ENCODE data around the gene NR2F1.

Gene NR2F1

GRCh38 chr5:93598091-93599000, 15.3 kb downstream of the NR2F1 start:
- TF ChIP-seq CTCF (conservative IDR thresholded peaks at IDR 0.05; ENCODE audit: control insufficient read depth, insufficient read depth, low read depth, low read length) = no peak
- H3K4me3 ChIP-seq (ENCODE audit: control insufficient read depth, low read depth, low read length) = no peak overlapping the region
- no peak for DNase-seq (ENCODE audit: low read depth)

- no peak for DNase-seq (ENCODE audit: low read depth)
- H3K4me3 ChIP-seq (ENCODE audit: control insufficient read depth, low read depth, low read length) = no peak overlapping the region
- TF ChIP-seq CTCF (conservative IDR thresholded peaks at IDR 0.05; ENCODE audit: control insufficient read depth, insufficient read depth, low read depth, low read length) = no peak
These were observed 16.0 kb downstream of the NR2F1 start for GRCh38 chr5:93599001-93599379.

GRCh38 chr5:93599399-93600120, 16.5 kb downstream of the NR2F1 start:
- H3K4me3 ChIP-seq (ENCODE audit: control insufficient read depth, low read depth, low read length) = no peak overlapping the region
- no peak for TF ChIP-seq CTCF (conservative IDR thresholded peaks at IDR 0.05; ENCODE audit: control insufficient read depth, insufficient read depth, low read depth, low read length)

GRCh38 chr5:93600409-93601070, 17.5 kb downstream of the NR2F1 start:
- no peak for TF ChIP-seq CTCF (conservative IDR thresholded peaks at IDR 0.05; ENCODE audit: control insufficient read depth, insufficient read depth, low read depth, low read length)

More at GRCh38 chr5:93599399-93600120, 16.5 kb downstream of the NR2F1 start:
- peak; percentile 40 for DNase-seq (ENCODE audit: low read depth)

GRCh38 chr5:93601071-93601801, 18.2 kb downstream of the NR2F1 start:
- TF ChIP-seq CTCF (conservative IDR thresholded peaks at IDR 0.05; ENCODE audit: control insufficient read depth, insufficient read depth, low read depth, low read length) = no peak
- H3K4me3 ChIP-seq (ENCODE audit: control insufficient read depth, low read depth, low read length) = no peak overlapping the region
- DNase-seq (ENCODE audit: low read depth) = peak; percentile 52

More at GRCh38 chr5:93600409-93601070, 17.5 kb downstream of the NR2F1 start:
- H3K4me3 ChIP-seq (ENCODE audit: control insufficient read depth, low read depth, low read length) = no peak overlapping the region
- DNase-seq (ENCODE audit: low read depth) = peak; percentile 38

- H3K4me3 ChIP-seq (ENCODE audit: control insufficient read depth, low read depth, low read length) = no peak overlapping the region
- DNase-seq (ENCODE audit: low read depth) = no peak
- TF ChIP-seq CTCF (conservative IDR thresholded peaks at IDR 0.05; ENCODE audit: control insufficient read depth, insufficient read depth, low read depth, low read length) = no peak
These were observed 18.8 kb downstream of the NR2F1 start for GRCh38 chr5:93601802-93602155.
